Measurements from ENCODE around the gene PARN. TPM values are rescaled to one million over a fixed set of nuclear protein-coding genes. Genes with fewer than 3 reads are reported as not detected.

PARN gene
- total RNA-seq, 1 experiment from 2014 or later, result 37.7 TPM

GRCh38 chr16:14476183-14476582 is 153.9 kb downstream of the PARN start:
- ATAC-seq, result no peak
- DNase-seq (ENCODE audit: low spot score), result no peak
- TF ChIP-seq ZNF532 (CRISPR knock-in tag; IDR thresholded peaks at IDR 0.05; ENCODE audit: borderline replicate concordance), result no peak
- no peak overlapping the region for H3K27ac Mint-ChIP-seq
- H3K27me3 Mint-ChIP-seq (ENCODE audit: low read depth), result no peaks in the 10 kb centered on the region
- CTCF ChIA-PET, result no interaction called here
- peaks cover 20% of the 10 kb centered on the region for H3K9me3 Mint-ChIP-seq
- POLR2A ChIA-PET, result no interaction called here
- no peak overlapping the region for H3K4me3 Mint-ChIP-seq
- peaks cover 15% of the 10 kb centered on the region for H3K4me1 Mint-ChIP-seq
- peaks cover 29% of the 10 kb centered on the region for H3K36me3 Mint-ChIP-seq

- H3K36me3 Mint-ChIP-seq, result peaks cover 24% of the 10 kb centered on the region
- no peak for DNase-seq (ENCODE audit: low spot score)
- H3K9me3 Mint-ChIP-seq, result peaks cover 17% of the 10 kb centered on the region
- H3K4me1 Mint-ChIP-seq, result peaks cover 15% of the 10 kb centered on the region
- ChIA-PET CTCF (interaction anchor here (0.6 kb wide), 1 partner anchor 14 kb away, joined by 3 read pairs; no protein-coding TSS in a partner anchor), POLR2A (interaction anchor here (0.6 kb wide), 1 partner anchor 13 kb away, joined by 8 read pairs; no protein-coding TSS in a partner anchor)
- no peak for ATAC-seq
- no peaks in the 10 kb centered on the region for H3K27me3 Mint-ChIP-seq (ENCODE audit: low read depth)
- peak overlapping the region; percentile 21 for H3K27ac Mint-ChIP-seq
- TF ChIP-seq ZNF416 (CRISPR knock-in tag; IDR thresholded peaks at IDR 0.05) (no peak), GABPB1 (CRISPR knock-in tag; IDR thresholded peaks at IDR 0.05) (0 out of 2 replicates have a peak, but pooled peaks have one; percentile 24), SP1 (CRISPR knock-in tag; conservative IDR thresholded peaks at IDR 0.05) (no peak)
- no peak overlapping the region for H3K4me3 Mint-ChIP-seq
These were observed 154.5 kb downstream of the PARN start for GRCh38 chr16:14475370-14476139.

- Mint-ChIP-seq H3K27ac (no peak overlapping the region), H3K27me3 (ENCODE audit: low read depth) (no peaks in the 10 kb centered on the region), H3K36me3 (peaks cover 3% of the 10 kb centered on the region), H3K9me3 (peaks cover 4% of the 10 kb centered on the region), H3K4me1 (peaks cover 15% of the 10 kb centered on the region), H3K4me3 (no peak overlapping the region)
- ChIA-PET POLR2A (no interaction called here), CTCF (no interaction called here)
- TF ChIP-seq ZNF423 (CRISPR knock-in tag; IDR thresholded peaks at IDR 0.05), result no peak
- ATAC-seq (no peak), DNase-seq (ENCODE audit: low spot score) (no peak)
These were observed 156.6 kb downstream of the PARN start for GRCh38 chr16:14473488-14473887.

- ATAC-seq (no peak), DNase-seq (ENCODE audit: low spot score) (no peak)
- H3K36me3 Mint-ChIP-seq, result no peaks in the 10 kb centered on the region
- no peak for TF ChIP-seq ZNF232 (CRISPR knock-in tag; IDR thresholded peaks at IDR 0.05)
- no peak for TF ChIP-seq MLX (CRISPR knock-in tag; IDR thresholded peaks at IDR 0.05)
- no peak for TF ChIP-seq HMGXB4 (CRISPR knock-in tag; IDR thresholded peaks at IDR 0.05)
- no peak for TF ChIP-seq AFF4 (CRISPR knock-in tag; IDR thresholded peaks at IDR 0.05; ENCODE audit: borderline replicate concordance)
- no peak for TF ChIP-seq ETV6 (CRISPR knock-in tag; IDR thresholded peaks at IDR 0.05)
- no peak for TF ChIP-seq SMAD3 (CRISPR knock-in tag; IDR thresholded peaks at IDR 0.05; ENCODE audit: borderline replicate concordance)
- TF ChIP-seq ATF3 (CRISPR knock-in tag; conservative IDR thresholded peaks at IDR 0.05), result no peak
- no peak for TF ChIP-seq ZNF425 (CRISPR knock-in tag; conservative IDR thresholded peaks at IDR 0.05)
- TF ChIP-seq PRRX2 (CRISPR knock-in tag; IDR thresholded peaks at IDR 0.05), result no peak
- TF ChIP-seq NFYB (CRISPR knock-in tag; conservative IDR thresholded peaks at IDR 0.05; ENCODE audit: low read depth), result no peak
These were observed 157.7 kb downstream of the PARN start for GRCh38 chr16:14472357-14472756.

More at GRCh38 chr16:14472357-14472756, 157.7 kb downstream of the PARN start:
- ChIA-PET POLR2A (no interaction called here), CTCF (no interaction called here)
- Mint-ChIP-seq H3K27me3 (ENCODE audit: low read depth) (no peaks in the 10 kb centered on the region), H3K4me3 (no peak overlapping the region), H3K9me3 (no peaks in the 10 kb centered on the region), H3K4me1 (peaks cover 18% of the 10 kb centered on the region), H3K27ac (no peak overlapping the region)

Measured in WTC11 (cell line).